B cell (primary cell): ENCODE data around the gene WDFY4.

ENCODE experiments used
- CTCF ChIP-seq: fragments of 200-600 bp; IDR thresholded peaks from one replicate; pipeline ENCODE4 v1.8.0; 2022; ENCODE audit warnings: antibody characterized with exemption, mild to moderate bottlenecking
- EZH2 ChIP-seq: IDR thresholded peaks from 2 replicates; pipeline ENCODE4 v1.6.1; 2012; ENCODE audit warnings: borderline replicate concordance, low read depth, mild to moderate bottlenecking, moderate library complexity, low read length; ENCODE audit not compliant: insufficient read depth, poor library complexity, severe bottlenecking

GRCh38 chr10:48653347-48653746 lies 31.3 kb upstream of the WDFY4 start:
- TF ChIP-seq EZH2 (no peak), CTCF (no peak)
